Skeletal muscle cell (primary cell): ENCODE results near the gene COBL.

Experiments used
- DNase-seq: peaks from one replicate; pipeline ENCODE4 v3.0.0-alpha.2; 2010; ENCODE audit warnings: low read depth
- H3K4me3 ChIP-seq: 2 replicates; pipeline ENCODE4 v1.5.1; 2011; ENCODE audit warnings: low read depth, mild to moderate bottlenecking, control low read depth, low read length, moderate library complexity

Gene COBL

DNA sequence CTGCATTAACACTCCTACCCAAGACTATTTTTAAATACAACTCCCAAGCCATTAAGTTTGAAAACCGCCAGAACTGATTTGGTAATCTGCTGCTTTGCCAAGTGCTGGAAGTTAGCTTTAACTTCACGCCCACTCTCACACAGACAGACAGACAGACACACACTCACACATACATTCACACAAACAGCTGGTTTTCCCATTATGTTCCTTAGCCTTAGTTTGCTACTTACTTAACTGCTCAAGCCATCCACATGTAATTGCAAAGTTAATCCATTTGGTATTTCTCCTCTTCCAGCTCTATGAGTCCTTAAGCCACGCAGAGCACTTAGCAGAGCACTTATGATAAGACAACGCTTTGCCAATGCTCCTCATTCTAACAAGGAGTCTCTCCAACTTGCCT, 8.3 kb downstream of the COBL start:
- no peak overlapping the region for H3K4me3 ChIP-seq
- DNase-seq, result no peak

DNA sequence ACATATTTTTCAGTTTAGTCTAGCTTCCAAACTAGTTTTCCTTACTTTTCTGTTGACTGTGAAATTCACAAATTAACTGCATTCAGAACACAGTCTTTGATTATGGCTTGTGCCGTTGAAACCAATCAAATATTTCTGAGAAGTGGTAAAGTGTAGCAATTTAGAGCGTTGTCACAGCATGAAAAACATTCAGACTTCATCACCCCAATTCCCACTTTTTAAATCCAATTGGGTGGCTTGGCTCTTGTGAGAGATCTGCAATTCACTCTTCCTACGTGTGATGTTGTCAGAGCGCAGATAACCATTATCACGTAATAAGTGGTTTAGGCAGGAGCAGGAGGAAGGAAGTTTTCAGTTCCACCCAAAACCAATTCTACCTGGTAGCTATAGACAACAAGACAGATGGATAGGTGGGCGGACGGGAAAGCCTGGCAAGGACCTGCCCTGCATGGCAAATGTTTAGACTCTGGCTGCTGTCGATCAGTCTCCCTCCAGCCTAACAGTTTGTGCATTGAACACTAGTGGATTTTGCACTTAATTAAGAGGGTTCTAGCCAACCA, 8.9 kb downstream of the COBL start:
- H3K4me3 ChIP-seq, result no peak overlapping the region
- DNase-seq, result no peak

DNA sequence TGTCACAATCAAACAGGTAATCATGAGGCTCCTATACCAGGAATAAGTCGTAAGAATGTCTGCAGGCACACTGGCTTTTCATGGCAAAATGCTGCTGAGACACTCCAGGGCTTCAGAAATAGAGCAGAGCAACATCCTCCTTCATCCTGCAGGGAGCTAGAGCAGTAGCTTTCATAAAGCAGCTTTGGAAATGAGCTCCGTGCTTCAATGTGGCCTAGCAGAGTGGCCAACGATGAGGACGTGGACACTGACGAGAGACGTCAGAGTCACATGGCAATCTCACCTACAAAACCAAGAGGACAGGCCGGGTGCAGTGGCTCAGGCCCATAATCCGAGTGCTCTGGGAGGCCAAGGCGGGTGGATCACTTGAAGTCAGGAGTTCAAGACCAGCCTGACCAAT, 9.8 kb downstream of the COBL start:
- no peak overlapping the region for H3K4me3 ChIP-seq
- DNase-seq, result no peak

DNA sequence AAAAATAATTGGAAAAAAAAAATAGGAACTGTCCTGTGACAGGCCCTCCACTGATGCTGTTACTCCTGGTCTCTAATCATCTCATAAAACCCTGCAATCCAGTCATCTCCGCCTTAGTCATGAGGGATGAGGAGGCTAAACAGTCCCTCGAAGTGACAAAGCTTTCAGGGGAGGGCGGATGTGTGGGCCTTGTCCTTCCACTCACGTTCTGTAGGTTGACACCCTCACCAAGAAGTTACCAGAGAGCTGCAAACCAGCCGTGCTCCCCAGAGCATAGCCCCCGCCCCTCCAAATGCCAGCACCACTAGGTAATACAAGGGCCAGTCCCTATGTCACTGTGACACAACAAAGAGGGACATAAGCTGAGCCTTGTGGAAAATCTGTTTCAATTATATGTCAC, 11.9 kb downstream of the COBL start:
- no peak overlapping the region for H3K4me3 ChIP-seq
- DNase-seq, result no peak

DNA sequence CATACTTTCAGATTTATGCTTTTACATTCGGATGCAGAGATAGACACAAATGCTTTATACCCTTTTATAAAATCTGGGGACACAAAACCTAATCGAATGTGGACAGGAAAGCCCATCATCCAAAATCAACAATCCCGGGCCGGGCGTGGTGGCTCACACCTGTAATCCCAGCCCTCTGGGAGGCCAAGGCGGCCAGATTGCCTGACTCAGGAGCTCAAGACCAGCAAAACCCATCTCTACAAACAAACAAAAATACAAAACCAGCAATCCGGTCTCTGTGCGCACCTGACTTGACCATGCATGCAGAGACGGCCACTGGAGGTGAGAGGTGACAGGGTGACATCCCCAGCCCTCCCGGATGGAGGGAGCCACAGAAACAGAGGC, 13.5 kb downstream of the COBL start:
- no peak for DNase-seq
- no peak overlapping the region for H3K4me3 ChIP-seq

DNA sequence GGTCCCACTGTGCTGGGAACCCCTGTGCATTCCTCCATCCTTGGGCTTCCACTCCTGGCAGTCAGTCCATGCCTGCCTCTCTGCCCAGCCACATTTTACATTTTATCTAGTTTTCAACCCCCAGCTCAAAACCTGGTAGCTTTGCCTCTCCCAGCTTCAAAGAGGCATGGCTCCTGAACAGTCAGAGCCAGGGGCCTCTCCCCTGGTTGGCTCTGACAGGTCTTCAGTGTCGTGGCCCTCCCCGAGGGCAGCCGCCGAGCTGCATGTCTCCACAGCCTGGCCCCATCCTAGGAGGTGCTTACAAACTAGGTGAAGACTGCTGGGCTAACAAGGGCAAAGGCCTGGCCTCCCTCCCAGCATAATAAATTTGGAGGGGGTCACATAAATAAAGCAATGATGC, 14.8 kb downstream of the COBL start:
- no peak overlapping the region for H3K4me3 ChIP-seq
- DNase-seq, result no peak

DNA sequence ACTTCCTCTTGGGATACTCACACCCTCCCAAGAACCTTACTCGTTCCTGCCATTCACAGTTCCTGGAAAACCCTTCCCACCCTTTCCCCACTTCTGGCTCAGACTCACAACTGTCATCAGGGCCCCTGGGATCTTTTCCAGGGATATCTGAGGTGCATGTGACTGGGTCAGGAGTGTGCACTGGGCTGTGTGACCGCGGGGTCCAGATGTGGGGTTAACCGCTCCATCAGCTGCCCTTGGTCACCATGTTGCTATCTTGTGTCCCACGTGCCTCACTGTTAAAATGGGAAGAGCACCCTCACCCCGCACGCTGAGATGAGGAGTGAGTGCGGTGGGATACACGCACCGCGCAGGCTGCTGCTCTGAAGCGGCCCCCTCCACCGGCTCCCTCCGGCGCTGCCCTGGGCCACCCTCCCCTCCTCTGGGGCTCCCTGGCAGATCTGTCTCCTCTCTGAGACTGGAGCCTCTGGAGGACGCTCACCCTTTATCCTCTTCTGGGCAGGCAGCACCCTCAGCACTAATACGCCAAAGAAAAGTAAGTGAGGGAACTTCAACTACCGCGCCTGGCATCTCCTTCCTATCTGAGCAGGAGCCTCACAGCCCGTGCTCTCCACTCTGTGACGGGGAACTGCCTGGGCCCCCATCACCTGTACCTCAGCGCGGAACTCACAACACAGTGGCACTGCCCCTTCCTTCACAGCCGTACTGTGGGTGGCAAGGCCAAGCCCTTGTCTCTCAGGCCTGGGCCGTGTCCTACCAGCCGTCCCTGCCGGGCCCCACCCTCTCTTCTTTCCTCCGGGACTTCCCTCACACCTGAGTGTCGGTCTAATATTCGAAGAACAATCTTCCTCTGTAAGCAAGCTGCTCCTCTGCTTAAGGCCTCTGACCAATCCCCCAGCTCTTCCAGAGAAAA, 15.6 kb downstream of the COBL start:
- no peak overlapping the region for H3K4me3 ChIP-seq
- DNase-seq, result no peak

DNA sequence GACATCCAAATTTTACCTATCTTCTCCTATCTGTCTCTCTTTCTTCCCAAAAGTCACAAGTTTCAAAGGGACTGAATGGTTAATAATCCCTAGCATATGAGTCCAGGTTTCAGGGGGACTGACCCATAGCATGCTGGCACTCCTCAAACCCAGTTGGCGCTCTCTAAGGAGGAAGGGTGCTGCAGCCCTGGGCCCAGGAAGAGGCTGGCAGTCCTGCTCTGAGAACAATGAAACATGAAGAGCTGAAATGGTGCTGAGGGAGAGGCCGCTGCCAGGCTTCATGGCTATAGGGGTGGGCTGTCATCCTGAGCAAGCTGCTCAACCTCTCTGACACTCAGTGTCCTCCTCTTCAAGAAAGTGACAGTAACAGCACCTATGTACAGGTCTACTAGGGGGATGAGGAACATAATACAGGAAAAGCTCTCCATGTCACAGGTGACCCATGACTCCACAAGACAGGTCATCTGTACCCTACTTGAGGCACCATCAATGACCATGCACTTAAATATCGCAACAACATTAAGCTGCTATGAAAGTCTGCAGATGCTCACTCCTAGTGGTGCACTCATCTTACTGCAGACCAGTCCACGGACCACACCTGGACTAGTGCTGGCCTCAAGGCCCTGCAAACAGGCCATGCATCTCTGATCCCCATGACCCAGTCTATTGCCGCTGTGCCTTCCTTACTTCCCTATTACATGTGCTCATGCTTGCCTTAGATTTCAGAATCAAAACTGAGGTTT, 17.0 kb downstream of the COBL start:
- H3K4me3 ChIP-seq, result no peak overlapping the region
- DNase-seq, result no peak

DNA sequence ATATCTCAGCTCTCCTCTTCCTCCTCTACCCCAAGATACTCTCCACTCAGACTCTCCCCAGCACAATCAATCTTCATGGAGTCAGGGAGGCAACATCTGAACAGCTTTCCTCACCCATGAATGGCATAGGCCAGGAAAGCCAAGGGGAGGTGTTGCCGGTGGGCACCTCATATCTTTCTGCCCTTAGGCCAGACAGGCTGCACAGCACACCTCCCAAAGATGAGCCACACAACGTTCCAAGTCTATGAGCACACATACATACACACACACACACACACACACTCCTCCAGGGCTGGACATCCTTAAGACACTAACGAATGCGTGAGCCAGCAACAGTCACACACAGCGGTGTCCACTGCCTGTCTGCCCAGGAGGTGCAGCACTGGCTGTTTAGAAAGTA, 17.7 kb downstream of the COBL start:
- DNase-seq, result no peak
- H3K4me3 ChIP-seq, result no peak overlapping the region

DNA sequence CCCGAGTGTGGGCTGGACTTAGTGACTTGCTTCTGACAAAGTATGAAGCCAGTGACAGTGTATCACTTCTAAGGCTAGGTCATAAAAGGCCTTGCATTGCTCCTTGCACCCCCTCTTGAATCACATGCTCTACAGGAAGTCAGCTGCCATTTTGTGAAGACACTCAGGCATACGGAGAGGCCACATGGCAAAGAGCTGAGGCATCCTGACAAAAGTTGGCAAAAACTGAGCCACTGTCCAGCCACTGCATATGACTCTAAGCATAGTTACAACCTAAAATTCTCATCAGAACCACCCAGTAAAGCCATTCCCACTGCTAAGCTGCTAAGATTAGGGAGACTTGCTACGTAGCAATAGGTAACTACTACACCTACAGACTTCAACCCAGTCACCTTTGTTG, 18.6 kb downstream of the COBL start:
- DNase-seq, result no peak
- H3K4me3 ChIP-seq, result no peak overlapping the region

DNA sequence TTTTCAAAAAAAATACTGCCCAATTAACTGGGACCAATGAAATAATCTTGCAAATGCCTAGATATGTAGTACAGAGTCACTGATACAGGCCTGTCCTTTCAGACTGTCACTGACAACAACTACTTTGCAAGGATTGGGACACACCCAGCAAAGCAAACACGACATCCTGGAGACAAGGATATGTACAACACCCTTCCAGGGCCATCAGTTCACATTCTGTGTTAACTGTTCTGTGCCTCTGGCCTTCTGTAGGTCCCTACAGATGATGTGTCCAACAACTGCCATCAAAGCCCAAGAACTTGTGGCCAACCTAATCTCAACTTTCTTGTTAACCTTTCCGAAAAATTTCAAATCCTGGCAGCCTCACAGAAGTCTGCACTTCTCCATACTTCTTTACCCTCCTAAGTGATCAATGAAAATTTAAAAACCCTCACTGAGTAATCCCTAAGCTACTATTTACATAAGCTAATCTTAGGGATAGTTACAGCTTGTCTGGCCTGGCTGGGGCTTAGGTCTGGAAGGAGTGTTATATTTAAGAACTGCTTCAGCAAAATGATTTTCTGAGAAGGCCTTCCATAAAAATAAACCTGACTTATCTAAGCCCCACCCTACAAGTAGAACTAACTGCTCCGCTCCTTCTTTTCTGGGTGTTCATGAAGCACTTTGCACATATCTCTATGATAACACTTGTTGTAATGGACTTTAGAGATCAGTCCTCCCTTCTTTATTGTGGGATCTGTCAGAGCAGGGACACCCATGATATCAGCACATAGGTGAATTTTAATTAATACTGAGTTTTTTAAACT, 21.0 kb downstream of the COBL start:
- DNase-seq, result no peak
- H3K4me3 ChIP-seq, result no peak overlapping the region

DNA sequence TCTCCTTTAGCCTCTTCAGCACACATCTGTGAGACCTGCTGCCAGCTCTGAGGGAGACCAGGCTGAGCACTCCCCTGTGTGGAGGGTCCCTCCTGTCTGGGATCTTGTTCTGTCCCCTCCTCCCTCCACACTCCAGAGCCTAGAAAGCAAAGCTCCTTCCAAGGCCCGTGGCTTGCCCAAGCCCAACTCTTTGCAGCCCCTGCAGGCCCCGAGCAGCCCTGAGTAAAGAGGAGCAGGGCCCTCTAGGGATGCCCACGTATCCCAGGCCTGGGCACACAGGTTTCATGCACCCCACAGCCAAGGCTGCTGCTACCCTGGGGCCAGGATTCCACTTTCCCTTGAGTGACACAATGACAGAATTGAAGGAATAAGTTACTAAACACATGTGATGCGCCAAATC, 24.0 kb downstream of the COBL start:
- H3K4me3 ChIP-seq, result no peak overlapping the region

DNA sequence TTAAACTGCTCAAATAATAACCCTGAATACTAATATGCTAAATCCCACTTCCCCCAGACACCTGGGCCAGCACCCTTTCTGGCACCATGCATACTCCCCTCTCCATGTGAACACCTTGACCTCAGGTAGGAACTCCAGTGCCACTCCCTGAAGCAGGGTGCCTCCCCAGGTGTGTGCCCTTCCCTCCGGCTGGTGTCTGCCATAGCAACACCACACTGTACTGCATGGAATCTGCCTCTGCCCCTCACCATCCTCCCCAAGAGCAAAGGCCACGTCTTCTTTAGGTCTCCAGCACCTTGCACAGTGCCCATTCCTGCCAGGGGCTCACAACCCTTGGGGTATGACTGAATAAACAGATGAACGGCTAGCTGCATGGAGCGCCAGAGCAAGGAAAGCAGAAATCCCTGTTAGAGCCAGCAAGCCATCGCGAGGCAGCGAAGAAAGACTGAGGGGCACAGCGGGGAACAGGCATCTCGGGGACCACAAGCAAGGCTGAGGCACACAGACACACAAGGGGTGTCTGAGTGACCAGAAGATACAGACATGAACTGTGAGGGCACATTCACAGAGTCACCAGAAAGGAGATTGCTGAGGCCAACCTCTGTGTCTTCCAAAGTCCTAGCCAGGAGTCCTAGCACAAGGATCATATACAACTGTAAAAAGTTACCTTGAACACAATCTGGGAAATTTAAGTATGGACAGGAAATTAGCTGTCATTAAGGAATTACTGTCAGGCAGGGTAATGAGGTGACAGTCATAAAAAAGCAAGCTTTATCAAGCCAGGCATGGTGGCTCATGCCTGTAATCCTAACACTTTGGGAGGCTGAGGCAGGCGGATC, 25.7 kb downstream of the COBL start:
- H3K4me3 ChIP-seq, result no peak overlapping the region
- DNase-seq, result no peak

More for the DNA sequence above, 24.0 kb downstream of the COBL start:
- no peak for DNase-seq

DNA sequence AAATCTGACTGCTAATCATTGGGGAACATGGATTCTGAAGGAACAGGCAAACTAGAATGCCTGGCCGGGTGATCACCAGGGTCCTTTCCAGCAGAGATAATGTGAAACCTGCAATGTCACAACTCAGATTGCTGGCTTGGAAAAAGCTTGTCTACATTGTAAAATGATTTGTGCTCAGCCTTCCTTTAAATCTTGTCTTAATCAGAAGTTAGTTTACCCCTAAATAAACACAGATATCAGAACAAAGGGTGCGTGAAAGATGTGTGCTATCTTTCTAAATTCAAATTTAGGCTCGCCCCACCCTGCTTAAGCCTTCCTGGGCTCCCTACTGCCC, 26.3 kb downstream of the COBL start:
- H3K4me3 ChIP-seq, result no peak overlapping the region
- DNase-seq, result no peak

DNA sequence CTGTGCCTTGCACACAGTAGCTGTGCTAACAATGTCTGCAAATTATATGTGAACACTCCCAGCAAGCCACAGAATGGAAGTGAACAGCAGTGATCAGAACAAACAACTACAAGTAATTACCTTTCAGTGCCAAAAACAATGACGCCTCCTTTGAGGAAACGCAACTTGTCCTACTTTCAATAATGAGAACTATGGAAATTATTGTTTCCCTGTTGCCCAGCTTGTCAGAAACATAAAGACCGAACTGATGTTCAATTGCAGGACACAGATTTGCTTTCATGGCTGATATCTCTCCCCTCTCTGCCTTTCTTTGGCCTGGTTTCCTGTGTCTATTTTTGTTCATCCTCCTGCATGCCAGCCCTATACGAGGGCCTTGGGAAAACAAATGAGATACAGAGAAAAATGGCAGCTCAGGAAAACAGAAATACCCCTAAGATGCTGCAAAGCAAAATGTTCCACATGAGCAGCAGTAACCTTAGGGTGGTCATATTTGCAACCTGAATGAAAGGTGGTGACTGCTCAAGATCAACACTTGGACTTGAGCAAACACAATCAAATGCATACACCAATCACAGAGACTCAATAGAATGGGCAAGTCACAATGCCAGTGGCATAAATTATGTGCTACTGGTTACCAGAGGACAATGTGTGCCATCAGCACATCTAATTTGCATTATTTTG, 26.8 kb downstream of the COBL start:
- DNase-seq, result no peak

DNA sequence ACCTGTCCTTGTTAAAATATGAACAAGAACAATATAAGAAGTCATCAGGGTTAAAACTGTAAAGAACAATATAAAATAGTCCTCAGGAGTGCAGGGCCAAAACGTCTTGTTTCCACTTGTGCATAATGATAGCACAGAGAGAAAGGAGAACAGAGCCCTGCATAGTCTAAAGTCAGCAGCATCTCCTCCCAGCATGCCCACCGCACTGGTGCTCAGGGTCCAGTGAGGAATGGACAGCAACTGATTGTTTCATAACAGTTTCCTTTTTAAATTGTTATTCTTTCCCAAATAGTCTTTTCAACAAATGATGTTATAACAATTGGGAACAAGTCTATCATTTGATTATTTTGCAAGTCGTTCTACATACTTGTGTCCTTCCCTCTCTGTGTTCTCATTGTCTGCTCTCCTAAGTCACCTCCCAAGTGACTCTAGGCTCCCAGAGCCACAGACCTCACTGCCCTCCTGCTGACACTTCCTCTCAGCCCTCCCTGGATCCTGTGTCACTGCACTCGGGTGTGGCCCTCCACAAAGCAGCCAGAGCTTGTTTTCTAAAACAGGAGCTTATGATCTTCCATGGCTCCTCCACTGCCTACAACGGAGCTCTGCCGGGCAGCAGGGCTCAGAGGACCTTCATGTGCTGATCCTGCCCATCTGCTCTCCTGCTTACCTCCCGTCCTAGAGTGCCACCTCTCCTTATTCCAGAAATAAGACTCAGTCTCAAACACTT, 27.6 kb downstream of the COBL start:
- H3K4me3 ChIP-seq, result no peak overlapping the region

More for the DNA sequence above, 26.8 kb downstream of the COBL start:
- no peak overlapping the region for H3K4me3 ChIP-seq

DNA sequence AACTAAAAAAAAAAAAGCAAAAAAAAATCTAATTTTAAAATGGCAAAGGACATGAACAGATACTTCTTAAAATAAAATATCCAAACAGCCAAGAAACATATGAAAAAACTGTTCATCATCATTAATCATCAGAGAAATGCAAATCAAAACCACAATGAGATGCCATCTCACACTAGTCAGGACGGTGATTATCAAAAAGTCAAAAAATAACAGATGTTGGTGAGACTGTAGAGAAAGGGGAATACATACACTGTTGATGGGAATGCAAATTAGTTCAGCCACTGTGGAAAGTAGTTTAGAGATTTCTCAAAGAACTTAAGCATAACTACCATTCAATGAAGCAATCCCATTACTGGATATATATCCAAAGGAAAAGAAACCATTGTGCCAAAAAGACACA, 30.2 kb downstream of the COBL start:
- DNase-seq, result no peak
- no peak overlapping the region for H3K4me3 ChIP-seq

More for the DNA sequence above, 27.6 kb downstream of the COBL start:
- DNase-seq, result no peak

DNA sequence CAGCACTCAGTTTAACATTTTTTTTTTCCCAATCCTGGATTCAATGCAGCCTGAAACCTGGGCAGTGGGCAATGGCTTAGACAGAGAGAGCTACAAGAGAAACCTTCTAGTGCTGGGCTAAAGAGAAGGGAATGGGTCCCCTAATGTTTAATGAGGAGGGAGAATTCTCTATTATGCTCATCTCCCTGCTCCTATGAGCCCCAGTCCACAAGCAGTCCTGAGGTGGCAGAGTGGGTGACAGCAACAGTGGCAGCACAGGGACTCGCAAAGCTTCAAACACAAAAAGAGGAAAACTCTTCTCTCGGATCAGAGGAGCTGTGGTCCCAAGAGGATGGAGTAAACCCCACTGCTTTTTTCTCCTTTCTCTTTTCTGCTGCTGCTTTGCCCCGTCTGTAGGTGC, 36.5 kb downstream of the COBL start:
- no peak for DNase-seq
- H3K4me3 ChIP-seq, result no peak overlapping the region
